Ammon's horn (tissue), 1 donor: ENCODE results near the gene F3.
A peak's percentile ranks its signal among the peaks of the same experiment; 100 is the strongest.

Experiments used
- DNase-seq: peaks from one replicate; pipeline ENCODE4 v3.0.0-alpha.2; 2016; ENCODE audit warnings: low spot score

F3 gene

DNA sequence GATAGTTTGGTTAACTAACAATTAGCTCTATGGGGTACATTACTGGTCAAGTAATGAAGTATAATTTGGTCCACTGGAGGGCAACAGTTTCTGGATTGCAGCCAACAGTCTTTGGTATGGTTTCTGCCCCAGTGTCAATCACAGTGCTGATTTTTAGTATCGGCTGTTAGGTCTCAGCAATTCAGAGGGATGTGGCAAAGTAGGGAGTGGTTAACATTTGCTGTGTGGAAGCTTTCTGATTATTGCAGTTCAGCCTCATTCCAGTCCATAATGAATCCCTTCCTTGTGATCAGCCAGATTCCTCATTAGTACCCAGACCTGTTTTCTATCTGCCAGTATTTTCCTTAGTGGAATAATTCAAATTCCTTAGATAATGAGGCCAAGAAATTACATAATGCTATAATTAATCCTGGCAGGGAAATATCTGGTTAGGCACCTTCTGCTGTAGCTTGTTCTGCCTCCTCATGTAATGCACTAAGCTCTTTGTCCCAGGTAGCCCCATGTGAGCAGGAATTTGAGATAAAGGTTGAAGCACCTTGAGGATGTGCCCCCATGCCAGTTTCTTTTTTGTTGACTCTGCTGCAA is 14.0 kb downstream of the F3 start:
- DNase-seq, result peak; percentile 7

DNA sequence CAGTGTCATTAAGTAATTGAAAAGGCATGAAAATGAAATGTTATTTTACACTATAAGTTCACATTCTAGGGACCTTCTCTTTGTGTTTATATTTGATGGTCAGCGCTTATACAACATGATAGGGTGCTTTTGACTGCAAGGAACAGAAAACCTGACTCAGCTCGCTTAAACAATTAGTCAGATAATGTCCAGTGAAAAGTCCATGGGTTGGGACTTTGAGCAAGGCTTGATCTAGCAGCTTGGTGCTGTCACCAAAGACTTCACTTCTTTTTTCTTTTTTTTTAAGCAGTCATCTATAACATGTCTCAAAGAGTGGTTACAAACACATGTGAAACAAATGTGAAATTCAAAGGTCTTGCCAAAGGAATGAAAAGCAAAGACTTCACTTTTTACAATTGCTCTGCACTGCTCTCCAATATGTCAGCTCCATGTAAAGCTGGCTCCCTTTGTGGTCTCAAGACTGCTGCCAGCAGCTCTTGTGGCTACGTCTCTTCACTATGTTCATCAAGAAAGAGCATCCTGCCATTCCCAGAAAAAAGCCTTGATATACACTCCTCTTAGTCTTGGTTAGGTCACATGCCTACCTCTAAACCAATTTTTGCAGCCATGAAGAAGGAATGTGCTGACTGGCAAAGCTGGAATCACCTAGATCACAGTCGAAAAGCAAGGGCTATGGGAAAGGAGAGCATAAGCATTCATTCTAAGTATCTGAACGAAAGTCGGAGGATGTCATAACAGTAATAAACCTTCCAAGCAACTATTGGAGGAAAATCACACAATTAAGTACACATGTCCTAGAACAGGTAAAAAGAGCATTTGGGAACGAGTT is 15.2 kb downstream of the F3 start:
- DNase-seq, result no peak

DNA sequence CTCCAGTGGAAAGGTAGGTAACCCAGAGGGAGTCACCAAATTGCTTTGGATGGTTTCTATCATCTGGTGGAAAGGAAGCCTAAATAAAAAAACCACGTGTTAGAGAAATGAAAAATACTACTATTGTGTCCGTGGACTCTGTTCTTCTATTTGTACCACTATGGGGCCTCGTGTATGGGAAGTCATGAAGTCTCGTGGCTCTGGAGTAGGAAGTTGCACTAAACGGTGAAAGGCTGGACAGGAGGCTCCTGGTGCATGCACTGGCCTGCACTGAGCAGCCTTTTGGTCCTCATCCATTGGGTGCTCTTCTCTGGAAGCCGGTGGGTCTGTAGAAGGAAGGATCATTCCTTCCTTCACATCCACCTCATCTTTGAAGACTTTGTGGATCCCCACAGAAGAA is 17.0 kb downstream of the F3 start:
- no peak for DNase-seq

DNA sequence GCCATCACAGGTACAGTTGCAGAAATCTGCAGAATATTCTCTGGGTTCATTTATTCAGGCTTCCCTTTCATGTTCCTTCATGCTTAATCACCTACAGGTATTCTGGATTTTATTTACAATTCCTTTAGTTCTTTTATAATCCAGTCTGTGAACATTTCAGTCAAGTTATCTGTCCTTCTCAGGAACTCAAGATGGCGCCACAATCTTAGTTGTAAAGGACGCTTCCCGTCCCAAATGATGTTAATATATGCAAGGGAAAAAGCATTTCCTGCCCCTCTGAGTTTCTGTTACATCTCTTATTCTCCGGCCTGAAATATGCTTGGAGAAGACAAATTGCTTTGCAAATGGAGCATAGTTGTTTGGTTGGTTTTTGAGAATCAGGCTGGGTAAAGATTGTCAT is 19.3 kb downstream of the F3 start:
- DNase-seq, result peak; percentile 64

DNA sequence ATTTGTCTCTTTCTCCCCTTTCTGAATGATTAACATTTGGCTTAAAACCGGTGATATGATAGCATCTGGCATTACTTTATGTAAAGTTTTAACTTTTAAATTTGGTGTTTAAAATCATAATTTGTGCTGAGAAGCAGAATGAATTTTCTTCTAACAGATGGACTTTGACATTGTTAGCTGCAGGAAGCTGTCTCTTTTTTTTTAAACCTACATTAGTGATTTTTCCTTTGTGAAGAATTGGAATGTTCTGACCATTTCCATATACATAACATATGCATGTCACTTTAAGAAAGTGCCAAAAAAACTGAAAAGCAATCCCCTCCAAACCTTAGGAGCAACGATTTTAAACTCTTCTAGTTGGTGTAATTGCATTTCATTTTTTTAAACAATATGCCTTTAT is 22.2 kb downstream of the F3 start:
- no peak for DNase-seq

DNA sequence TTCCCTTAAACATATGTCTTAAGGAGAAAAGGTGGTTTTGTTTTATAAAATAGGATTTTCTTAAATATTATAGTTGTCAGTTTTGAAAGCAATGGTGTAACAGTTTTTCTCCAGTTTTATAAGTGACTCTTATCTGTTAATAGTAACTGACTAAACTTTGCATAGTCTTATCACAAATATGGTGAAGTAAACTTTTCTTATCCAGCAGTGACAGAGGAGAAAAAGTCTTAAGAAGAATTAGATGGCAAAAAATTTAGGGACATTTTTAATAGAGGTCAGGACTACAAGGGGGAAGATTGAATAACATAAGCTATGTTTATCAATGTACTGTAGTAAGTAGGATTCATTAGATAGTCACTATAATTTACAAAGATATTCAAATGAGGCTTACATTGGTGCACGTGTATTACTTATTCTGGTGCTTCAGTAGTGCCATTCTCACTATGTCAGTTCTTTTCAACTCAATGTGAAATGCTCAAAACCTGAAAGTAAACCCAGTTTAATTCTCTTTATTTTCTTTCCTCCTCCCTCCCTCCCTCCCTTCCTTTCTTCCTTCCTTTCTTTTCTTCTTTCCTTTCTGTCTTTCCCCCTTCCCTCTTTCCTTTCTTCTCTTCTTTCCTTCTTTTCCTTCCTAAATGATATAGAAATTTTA is 26.1 kb downstream of the F3 start:
- DNase-seq, result no peak

DNA sequence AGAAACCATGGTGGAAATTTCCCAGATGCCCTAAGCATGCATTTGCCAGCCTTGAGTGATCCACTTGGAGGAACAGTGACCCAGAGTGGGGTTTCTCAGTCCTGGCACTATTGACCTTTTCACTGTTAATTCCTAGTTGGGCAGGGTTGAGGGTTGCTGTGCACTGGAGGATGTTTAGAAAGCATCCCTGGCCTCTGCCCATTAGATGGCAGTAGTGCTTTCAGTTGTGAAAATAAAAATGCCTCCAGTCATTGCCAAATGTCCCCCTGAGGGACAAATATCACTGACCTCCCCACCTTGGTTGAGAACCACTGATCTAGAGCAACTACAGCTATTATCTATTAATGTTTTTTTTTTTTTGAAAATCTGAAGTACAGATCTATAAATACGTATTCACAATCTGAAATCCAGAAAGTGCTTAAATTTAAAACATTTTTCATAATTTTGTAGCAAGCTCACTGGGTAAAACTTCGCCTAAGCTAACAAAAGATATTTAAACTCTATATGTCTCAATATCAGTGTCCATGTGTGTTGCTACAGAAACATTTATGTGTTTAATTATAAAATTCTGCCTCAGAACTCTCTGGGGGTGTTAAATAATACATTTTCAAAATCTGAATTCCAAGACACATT is 27.3 kb downstream of the F3 start:
- peak; percentile 57 for DNase-seq

DNA sequence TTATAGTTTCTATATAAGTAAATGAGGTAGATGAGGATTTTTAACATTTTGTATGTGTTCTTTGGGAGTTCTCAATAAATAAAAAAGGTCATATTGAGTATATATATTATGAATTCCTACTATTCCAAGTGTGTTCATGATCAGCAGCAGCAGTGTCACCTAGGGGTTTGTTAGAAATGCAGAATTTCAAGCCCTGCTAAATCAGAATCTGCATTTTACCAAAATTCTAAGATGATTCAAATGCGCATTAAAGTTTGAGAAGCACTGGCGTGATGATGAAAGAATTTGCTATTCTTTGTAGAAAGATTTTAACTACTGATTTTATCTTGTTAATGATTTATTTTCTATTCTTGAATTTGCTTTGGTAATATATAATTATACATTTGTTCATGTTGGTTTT is 28.7 kb downstream of the F3 start:
- no peak for DNase-seq

DNA sequence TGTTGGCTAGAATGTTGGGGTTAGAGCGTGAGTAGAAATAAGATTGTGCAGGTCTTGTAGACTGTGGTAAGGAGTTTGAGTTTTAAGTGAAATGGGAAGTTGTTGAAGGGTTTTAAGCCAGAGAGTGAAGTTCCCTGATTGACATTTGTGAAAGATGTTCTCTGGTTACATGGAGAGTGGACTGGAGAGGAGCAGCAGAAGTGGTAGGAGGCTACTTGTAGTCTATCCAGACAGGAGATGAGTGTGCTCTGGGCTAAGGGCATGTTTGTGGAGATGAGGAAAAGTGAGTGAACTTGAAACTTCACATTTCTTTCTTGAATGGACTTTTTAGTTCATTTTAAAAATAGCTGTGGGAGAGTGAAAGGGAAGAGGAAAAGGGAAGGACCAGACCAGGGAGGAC is 37.0 kb downstream of the F3 start:
- DNase-seq, result no peak

DNA sequence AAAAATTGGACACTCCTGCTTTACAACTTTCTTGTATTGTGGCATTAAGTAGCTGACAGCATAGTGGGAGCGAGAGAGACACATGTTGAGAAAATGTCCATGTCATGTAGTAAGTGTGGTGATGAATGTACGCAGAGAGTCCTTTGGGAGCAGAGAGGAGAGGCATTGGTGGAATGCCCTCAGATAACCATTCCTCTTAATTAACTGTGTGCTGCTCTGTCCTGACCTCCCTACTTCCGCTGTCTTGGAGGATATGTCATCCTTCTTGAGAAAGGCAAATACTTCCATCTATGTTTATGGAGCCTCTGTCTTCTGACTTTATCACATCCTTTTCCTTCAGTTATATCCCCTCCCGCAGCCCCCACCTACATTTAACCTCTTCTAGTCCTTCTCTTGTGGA is 38.4 kb downstream of the F3 start:
- DNase-seq, result no peak

DNA sequence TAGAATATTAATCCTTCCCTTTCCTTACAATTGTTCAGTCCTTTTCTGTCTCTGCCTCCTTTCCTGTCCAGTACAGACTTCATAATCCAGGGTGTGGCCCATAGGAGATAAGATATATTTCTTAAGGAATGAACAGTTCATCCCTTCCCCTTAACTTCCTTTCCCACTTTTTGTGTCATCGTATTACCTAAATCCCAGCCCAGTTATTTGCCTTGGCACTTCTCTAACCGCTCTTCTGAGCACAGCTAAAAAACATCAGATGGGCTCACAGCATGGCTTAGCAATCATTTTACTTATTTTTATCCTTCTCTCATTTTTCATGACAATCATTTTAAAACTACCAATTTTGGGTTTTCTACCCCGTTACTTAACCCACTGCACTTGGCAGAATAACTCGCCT is 39.6 kb downstream of the F3 start:
- DNase-seq, result no peak

DNA sequence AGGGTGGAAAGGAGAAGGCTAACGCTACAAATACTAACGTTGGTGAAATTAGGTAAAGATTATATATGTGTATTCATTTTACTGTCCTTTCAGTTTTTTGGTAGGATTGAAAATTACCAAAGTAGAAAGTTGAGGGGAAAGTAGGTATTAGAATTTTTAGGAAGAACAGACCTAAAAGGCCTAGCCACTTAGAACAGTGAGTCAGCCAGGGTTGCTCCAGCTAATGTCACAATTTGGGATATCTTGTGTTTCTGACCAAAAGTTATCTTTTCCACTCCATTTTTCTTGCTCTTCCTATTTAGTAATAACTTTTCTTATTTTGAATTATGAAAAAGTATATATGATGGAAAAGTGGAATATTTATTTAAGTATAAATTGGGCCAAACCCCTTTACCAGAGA is 40.1 kb downstream of the F3 start:
- no peak for DNase-seq

DNA sequence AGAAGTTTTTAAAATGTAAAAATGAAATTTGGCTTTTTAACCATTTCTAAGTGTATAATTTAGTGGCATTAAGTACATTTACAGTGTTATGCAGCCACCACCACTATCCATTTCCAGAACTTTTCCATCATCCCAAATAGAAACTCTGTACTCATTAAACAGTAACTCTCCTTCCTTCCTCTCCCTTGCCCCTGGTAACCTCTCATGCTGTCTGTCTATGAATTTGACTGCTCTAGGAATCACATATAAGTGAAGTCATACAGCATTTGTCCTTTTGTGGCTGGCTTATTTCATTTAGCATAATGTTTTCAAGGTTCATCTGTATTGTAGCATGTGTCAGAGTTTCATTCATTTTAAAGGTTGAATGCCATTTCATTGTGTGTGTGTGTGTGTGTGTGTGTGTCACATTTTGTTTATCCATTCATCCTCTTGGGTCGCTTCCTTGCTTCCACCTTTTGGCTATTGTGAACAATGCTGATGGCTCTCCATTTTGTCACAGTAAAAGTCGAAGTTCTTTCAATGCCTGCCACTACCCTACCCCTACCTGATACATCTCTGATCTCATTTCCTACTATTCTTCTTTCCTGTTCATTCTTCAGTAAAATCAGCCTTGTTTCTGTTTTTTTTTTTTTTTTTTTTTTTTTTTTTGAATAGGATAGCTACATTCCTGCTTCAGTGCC is 45.3 kb downstream of the F3 start:
- DNase-seq, result no peak

DNA sequence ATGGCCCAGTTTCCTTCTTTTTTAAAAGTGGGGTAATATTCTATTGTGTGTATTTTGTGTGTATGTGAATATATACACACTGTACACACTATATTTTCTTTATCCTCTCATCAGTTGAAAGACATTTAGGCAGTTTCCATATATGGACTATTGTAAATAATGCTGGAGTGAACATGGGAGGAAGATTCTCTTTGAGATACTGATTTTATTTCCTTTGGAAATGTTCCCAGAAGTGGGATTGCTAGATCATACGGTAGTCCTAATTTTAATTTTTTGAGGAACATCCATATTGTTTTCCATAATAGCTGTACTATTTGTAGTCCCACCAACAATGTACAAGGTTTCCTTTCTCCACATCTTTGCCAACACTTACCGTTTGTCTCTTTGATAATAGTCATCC is 51.0 kb downstream of the F3 start:
- no peak for DNase-seq

DNA sequence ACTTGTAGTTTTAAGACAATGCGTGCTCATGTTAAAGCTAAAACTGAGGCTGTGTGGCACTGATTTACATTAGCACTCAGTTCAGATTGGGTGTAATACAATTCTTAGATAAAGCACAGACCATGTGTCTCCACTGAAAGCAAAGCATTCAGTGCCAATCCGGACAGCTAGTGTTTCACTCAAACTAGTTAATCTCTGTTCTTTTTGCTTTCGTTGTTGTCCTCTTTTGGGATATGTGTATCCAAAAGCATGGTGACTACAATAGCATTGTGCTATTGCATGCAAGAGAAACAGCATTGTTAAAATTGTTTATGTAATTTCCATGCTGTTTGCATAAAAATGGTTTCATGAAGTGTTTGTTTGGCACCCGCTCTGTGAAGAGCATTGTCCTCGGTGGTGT is 54.6 kb downstream of the F3 start:
- peak; percentile 38 for DNase-seq

DNA sequence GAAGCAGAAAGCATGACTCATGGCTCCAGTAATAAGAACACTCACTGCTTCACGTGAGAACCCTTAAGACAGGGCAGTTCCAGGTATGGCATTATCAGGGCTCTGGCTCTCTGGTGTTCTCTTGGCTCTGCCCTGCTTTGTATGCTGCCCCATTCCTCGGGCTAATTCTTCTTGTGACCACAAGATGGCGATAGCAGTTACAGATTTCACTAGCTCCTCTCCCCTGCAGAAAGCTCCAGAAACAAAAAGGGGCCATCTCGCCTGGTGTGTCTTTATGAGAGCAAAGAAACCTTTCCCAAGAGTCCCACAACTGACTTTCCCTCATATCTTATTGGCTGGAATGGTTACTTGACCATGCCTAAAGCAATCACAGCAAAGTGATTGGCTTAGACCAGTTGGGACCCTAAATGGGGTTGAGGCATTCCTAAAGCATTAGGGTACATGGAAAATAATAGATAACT is 60.1 kb downstream of the F3 start:
- peak; percentile 79 for DNase-seq

DNA sequence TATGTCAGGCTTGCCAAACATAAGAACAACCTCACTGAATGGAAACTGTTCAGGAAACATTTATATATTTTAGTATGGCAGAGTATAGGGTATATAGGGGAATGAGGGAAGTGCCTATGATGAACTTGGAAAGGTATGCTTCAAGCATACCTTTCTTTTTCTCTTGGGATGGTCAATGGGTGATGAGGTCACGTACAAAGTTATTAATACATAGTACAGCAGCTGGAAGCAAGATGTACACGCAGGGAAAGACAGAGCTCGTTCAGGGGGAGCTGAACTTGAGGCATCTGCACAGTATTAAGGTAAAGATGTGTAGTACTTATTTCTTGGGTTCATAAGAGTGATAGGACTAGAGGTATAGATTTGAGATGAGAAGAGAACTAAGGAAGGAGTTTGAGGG is 61.9 kb downstream of the F3 start:
- DNase-seq, result no peak
